ENCODE data around the gene ZNF669. TPM values are rescaled to one million over a fixed set of nuclear protein-coding genes. Genes with fewer than 3 reads are reported as not detected.

Gene ZNF669
- total RNA-seq, 3 donors from 2014 or later: 6.1 to 7.0 (median 6.3) TPM

- TF ChIP-seq CTCF (IDR thresholded peaks at IDR 0.05): no peak
- intact Hi-C loops (cut with DNase I, micrococcal nuclease): no loop called here
- no peak overlapping the region for H3K4me3 ChIP-seq
- no peaks in the 10 kb centered on the region for H3K36me3 ChIP-seq (ENCODE audit: low read depth)
- no peaks in the 10 kb centered on the region for H3K4me1 ChIP-seq (ENCODE audit: low read depth)
- DNase-seq: no peak
- H3K9me3 ChIP-seq: no peaks in the 10 kb centered on the region
- no peak for ATAC-seq
Observed at GRCh38 chr1:247087256-247087655, 16.9 kb downstream of the ZNF669 start.

- no peak for ATAC-seq
- Histone ChIP-seq H3K9me3 (no peaks in the 10 kb centered on the region), H3K4me1 (ENCODE audit: low read depth) (no peaks in the 10 kb centered on the region), H3K36me3 (ENCODE audit: low read depth) (no peaks in the 10 kb centered on the region), H3K4me3 (no peak overlapping the region)
- DNase-seq: no peak
- TF ChIP-seq CTCF (IDR thresholded peaks at IDR 0.05): no peak
- intact Hi-C loops (cut with DNase I, micrococcal nuclease): no loop called here
Observed at GRCh38 chr1:247085310-247085709, 18.8 kb downstream of the ZNF669 start.

- Histone ChIP-seq H3K4me1 (ENCODE audit: low read depth) (no peaks in the 10 kb centered on the region), H3K4me3 (no peak overlapping the region), H3K36me3 (ENCODE audit: low read depth) (no peaks in the 10 kb centered on the region), H3K9me3 (no peaks in the 10 kb centered on the region)
- TF ChIP-seq CTCF (IDR thresholded peaks at IDR 0.05): no peak
- DNase-seq (no peak), ATAC-seq (no peak)
- intact Hi-C loops (cut with DNase I, micrococcal nuclease): no loop called here
Observed at GRCh38 chr1:247084771-247085170, 19.4 kb downstream of the ZNF669 start.

- intact Hi-C loops (cut with DNase I, micrococcal nuclease): no loop called here
Observed at GRCh38 chr1:247079141-247079874, 24.8 kb downstream of the ZNF669 start.

GRCh38 chr1:247078258-247079140 lies 25.7 kb downstream of the ZNF669 start, which contains the start of gene ZNF670:
Gene ZNF670 (minus strand): TSS chr1:247078811. CDS start chr1:247078596, 215 bp downstream.
- H3K4me3 ChIP-seq: peak within 1 kb of the TSS; percentile 54
- ATAC-seq (peak; percentile 100), DNase-seq (peak; percentile 96 to 98 (median 97))
- H3K9me3 ChIP-seq: no peaks in the 10 kb centered on the region
- H3K4me1 ChIP-seq (ENCODE audit: low read depth): peaks cover 15% of the 10 kb centered on the region
- no peak for TF ChIP-seq CTCF (IDR thresholded peaks at IDR 0.05)
- intact Hi-C loops (cut with DNase I, micrococcal nuclease): no loop called here
- no peaks in the 10 kb centered on the region for H3K36me3 ChIP-seq (ENCODE audit: low read depth)

More at GRCh38 chr1:247079141-247079874, 24.8 kb downstream of the ZNF669 start:
- ATAC-seq: no peak
- no peaks in the 10 kb centered on the region for H3K36me3 ChIP-seq (ENCODE audit: low read depth)
- TF ChIP-seq CTCF (IDR thresholded peaks at IDR 0.05): no peak
- H3K4me3 ChIP-seq: no peak overlapping the region
- DNase-seq: peak in 1 of 3 donors; percentile 6
- H3K9me3 ChIP-seq: no peaks in the 10 kb centered on the region
- H3K4me1 ChIP-seq (ENCODE audit: low read depth): peaks cover 15% of the 10 kb centered on the region

All from mucosa of descending colon (tissue), 3 donors.